HG03565 (cell line): ENCODE data around the gene PLXNA4.

Experiments used
- ATAC-seq: cut with Tn5 transposase; IDR thresholded peaks from one replicate; pipeline ENCODE4 v1.9.1; 2021; ENCODE audit warnings: mild to moderate bottlenecking, moderate library complexity; ENCODE audit not compliant: unreplicated experiment

PLXNA4 gene

GRCh38 chr7:132286836-132287235 is 289.4 kb downstream of the PLXNA4 start:
- no peak for ATAC-seq

GRCh38 chr7:132280335-132280734 is 295.9 kb downstream of the PLXNA4 start:
- no peak for ATAC-seq

GRCh38 chr7:132279718-132280117 is 296.6 kb downstream of the PLXNA4 start:
- no peak for ATAC-seq

- no peak for ATAC-seq
Measured at GRCh38 chr7:132276976-132277725, 299.1 kb downstream of the PLXNA4 start.

- no peak for ATAC-seq
Measured at GRCh38 chr7:132276234-132276630, 300.0 kb downstream of the PLXNA4 start.

GRCh38 chr7:132275416-132276233 is 300.6 kb downstream of the PLXNA4 start:
- ATAC-seq: no peak

- no peak for ATAC-seq
Measured at GRCh38 chr7:132272763-132273371, 303.4 kb downstream of the PLXNA4 start.

GRCh38 chr7:132270517-132270916 is 305.8 kb downstream of the PLXNA4 start:
- ATAC-seq: no peak

GRCh38 chr7:132269718-132270117 is 306.6 kb downstream of the PLXNA4 start:
- ATAC-seq: no peak

GRCh38 chr7:132263151-132263550 is 313.1 kb downstream of the PLXNA4 start:
- no peak for ATAC-seq

- ATAC-seq: no peak
Measured at GRCh38 chr7:132262160-132262470, 314.2 kb downstream of the PLXNA4 start.

GRCh38 chr7:132261327-132262159 is 314.7 kb downstream of the PLXNA4 start:
- ATAC-seq: no peak

- ATAC-seq: no peak
Measured at GRCh38 chr7:132258231-132258630, 318.0 kb downstream of the PLXNA4 start.

- ATAC-seq: no peak
Measured at GRCh38 chr7:132257253-132257652, 319.0 kb downstream of the PLXNA4 start.

- ATAC-seq: no peak
Measured at GRCh38 chr7:132256721-132257212, 319.5 kb downstream of the PLXNA4 start.

GRCh38 chr7:132255898-132256297 is 320.4 kb downstream of the PLXNA4 start:
- no peak for ATAC-seq

- no peak for ATAC-seq
Measured at GRCh38 chr7:132255115-132255797, 321.0 kb downstream of the PLXNA4 start.

- ATAC-seq: no peak
Measured at GRCh38 chr7:132254455-132254854, 321.8 kb downstream of the PLXNA4 start.

GRCh38 chr7:132252793-132253100 is 323.5 kb downstream of the PLXNA4 start:
- ATAC-seq: no peak

- ATAC-seq: no peak
Measured at GRCh38 chr7:132251327-132251659, 325.0 kb downstream of the PLXNA4 start.
